ENCODE measurements around the gene IRX6. TPM values are rescaled to one million over a fixed set of nuclear protein-coding genes. Genes with fewer than 3 reads are reported as not detected.

Gene IRX6
- total RNA-seq, 4 donors from 2014 or later: 0.11 to 1.6 (median 0.17) TPM; not detected in 1

- intact Hi-C loops (cut with DNase I): no loop called here
- 15% methylated on average over 22 of the region's 55 CpGs for WGBS
Measured at GRCh38 chr16:55328611-55329569, 4.9 kb downstream of the IRX6 start.

DNA sequence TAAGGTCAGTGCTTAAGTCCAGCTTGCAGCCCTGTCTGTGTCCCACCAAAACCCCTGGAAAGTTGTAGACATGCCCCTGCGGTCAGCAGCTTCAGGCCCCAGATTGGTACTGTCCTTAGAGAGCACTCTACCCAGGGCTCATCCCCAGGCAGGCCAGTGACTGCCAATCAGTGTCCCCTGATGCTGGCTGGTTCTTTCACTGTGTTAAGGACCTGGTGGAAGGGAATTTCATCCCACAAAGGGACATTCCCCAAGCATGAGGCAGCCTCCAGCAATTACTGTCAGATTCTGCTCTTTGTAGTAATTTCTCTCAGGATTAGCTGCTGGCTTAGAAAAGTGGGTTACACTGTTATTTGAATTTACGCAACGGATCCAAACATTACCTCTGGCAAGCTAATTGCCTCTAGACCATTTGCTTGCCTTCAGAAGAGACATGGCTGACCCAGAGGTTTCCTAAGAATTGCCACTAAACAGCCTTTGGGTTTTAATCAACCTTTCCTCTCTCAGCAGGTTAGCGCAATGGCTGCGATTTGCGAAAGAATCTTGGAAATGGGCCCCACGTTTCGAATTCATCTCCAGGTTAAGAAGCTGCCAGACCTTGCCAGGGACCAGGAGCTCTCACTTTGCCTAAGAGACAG is 5.9 kb downstream of the IRX6 start:
- Histone ChIP-seq H3K9me3 (no peaks in the 10 kb centered on the region), H3K27ac (replicated peaks in 1 of 4) (no peak overlapping the region), H3K36me3 (no peaks in the 10 kb centered on the region), H3K4me3 (no peak overlapping the region), H3K4me1 (peaks cover 2 to 23% (median 19%) of the 10 kb centered on the region in 4 donors), H3K27me3 (peaks cover 0 to 100% (median 25%) of the 10 kb centered on the region in 4 donors)
- no peak for DNase-seq (ENCODE audit: extremely low spot score)
- intact Hi-C loops (cut with DNase I): no loop called here
- WGBS: 18% methylated on average over 8 of the region's 8 CpGs
- no peak for TF ChIP-seq POLR2AphosphoS5 (IDR thresholded peaks at IDR 0.05)
- TF ChIP-seq POLR2A (IDR thresholded peaks at IDR 0.05; ENCODE audit: low read depth): no peak
- TF ChIP-seq, protein P1, sequence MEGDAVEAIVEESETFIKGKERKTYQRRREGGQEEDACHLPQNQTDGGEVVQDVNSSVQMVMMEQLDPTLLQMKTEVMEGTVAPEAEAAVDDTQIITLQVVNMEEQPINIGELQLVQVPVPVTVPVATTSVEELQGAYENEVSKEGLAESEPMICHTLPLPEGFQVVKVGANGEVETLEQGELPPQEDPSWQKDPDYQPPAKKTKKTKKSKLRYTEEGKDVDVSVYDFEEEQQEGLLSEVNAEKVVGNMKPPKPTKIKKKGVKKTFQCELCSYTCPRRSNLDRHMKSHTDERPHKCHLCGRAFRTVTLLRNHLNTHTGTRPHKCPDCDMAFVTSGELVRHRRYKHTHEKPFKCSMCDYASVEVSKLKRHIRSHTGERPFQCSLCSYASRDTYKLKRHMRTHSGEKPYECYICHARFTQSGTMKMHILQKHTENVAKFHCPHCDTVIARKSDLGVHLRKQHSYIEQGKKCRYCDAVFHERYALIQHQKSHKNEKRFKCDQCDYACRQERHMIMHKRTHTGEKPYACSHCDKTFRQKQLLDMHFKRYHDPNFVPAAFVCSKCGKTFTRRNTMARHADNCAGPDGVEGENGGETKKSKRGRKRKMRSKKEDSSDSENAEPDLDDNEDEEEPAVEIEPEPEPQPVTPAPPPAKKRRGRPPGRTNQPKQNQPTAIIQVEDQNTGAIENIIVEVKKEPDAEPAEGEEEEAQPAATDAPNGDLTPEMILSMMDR (IDR thresholded peaks at IDR 0.05): no peak
- no peak for TF ChIP-seq EP300 (IDR thresholded peaks at IDR 0.05)

More at GRCh38 chr16:55328611-55329569, 4.9 kb downstream of the IRX6 start:
- Histone ChIP-seq H3K9me3 (no peaks in the 10 kb centered on the region), H3K36me3 (no peaks in the 10 kb centered on the region), H3K4me1 (peaks cover 3 to 34% (median 29%) of the 10 kb centered on the region in 4 donors), H3K27ac (replicated peaks in 1 of 4) (no peak overlapping the region), H3K4me3 (no peak overlapping the region), H3K27me3 (peaks cover 0 to 100% (median 31%) of the 10 kb centered on the region in 4 donors)
- no peak for DNase-seq (ENCODE audit: extremely low spot score)
- TF ChIP-seq POLR2A (IDR thresholded peaks at IDR 0.05; ENCODE audit: low read depth): no peak
- no peak for TF ChIP-seq EP300 (IDR thresholded peaks at IDR 0.05)
- TF ChIP-seq, protein P1 (IDR thresholded peaks at IDR 0.05): no peak
- no peak for TF ChIP-seq POLR2AphosphoS5 (IDR thresholded peaks at IDR 0.05)

DNA sequence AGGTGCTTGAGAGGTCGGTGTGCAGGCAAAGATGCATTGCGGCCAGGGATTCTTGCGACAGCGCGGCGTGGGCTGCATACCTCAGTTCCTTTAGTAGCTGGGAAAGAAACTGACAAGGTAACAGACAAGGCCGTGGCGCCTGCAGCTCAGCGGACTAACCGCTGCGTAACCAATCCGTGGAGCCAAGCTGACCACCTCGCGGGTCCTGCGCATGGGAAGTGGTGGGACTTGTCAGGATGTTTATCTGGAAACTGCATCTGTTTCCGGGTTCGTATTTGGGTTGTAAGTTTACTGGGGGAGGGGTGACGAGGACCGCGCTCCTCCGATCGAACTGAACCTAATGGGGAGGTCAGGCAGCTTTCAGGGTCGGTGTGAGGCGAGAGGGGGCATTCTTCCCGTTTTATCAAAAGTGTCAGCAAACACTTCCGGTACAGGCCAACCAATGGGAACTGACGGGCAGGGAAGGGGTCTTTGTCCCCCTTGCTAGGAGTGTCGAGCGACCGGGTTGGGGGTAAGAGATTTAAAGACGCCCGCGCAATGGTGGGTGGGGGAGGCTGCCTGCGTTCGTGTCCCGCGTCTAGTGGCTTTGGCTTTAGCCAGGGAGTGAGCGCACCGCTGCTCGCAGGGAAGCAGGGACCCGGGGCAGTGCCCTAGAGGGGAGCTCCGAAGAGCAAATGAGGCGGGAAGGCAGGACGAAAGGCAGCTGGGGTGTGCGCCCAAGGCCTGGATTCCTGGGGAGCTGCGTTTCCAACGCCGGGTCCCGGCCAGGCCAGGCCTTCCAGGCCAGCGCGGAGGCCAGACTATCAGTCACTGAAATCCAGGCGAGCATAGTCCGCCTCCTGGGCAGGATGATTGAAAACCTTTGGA is 7.0 kb downstream of the IRX6 start:
- H3K27me3 ChIP-seq: peaks cover 0 to 90% (median 24%) of the 10 kb centered on the region in 4 donors
- no peaks in the 10 kb centered on the region for H3K36me3 ChIP-seq
- peak; percentile 45 for DNase-seq (ENCODE audit: extremely low spot score)
- peaks cover 2 to 20% (median 16%) of the 10 kb centered on the region in 4 donors for H3K4me1 ChIP-seq
- peak overlapping the region in 2 of 4 donors; percentile 7 to 18 for H3K4me3 ChIP-seq
- no peak overlapping the region for H3K27ac ChIP-seq (replicated peaks in 1 of 4)
- TF ChIP-seq POLR2AphosphoS5 (IDR thresholded peaks at IDR 0.05) (no peak), POLR2A (IDR thresholded peaks at IDR 0.05; ENCODE audit: low read depth) (no peak), EP300 (IDR thresholded peaks at IDR 0.05) (no peak)
- TF ChIP-seq, protein P1 (IDR thresholded peaks at IDR 0.05): no peak
- 15% methylated on average over 27 of the region's 53 CpGs for WGBS
- H3K9me3 ChIP-seq: no peaks in the 10 kb centered on the region
- intact Hi-C loops (cut with DNase I): no loop called here

- WGBS: 12% methylated on average over 18 of the region's 28 CpGs
- no peaks in the 10 kb centered on the region for H3K9me3 ChIP-seq
- no peak overlapping the region for H3K27ac ChIP-seq (replicated peaks in 1 of 4)
- H3K27me3 ChIP-seq: peaks cover 0 to 83% (median 22%) of the 10 kb centered on the region in 4 donors
- TF ChIP-seq POLR2AphosphoS5 (IDR thresholded peaks at IDR 0.05): no peak
- TF ChIP-seq, protein P1 (IDR thresholded peaks at IDR 0.05): no peak
- TF ChIP-seq EP300 (IDR thresholded peaks at IDR 0.05): no peak
- TF ChIP-seq POLR2A (IDR thresholded peaks at IDR 0.05; ENCODE audit: low read depth): no peak
- H3K36me3 ChIP-seq: no peaks in the 10 kb centered on the region
- peaks cover 2 to 20% (median 16%) of the 10 kb centered on the region in 4 donors for H3K4me1 ChIP-seq
- peak; percentile 86 for DNase-seq (ENCODE audit: extremely low spot score)
- intact Hi-C loops (cut with DNase I): no loop called here
- peak overlapping the region in 2 of 4 donors; percentile 7 to 11 for H3K4me3 ChIP-seq
Measured at GRCh38 chr16:55331648-55332185, 7.7 kb downstream of the IRX6 start.

Measured in esophagus muscularis mucosa (tissue), 4 donors.